ENCODE data around the gene CRB1. TPM values are rescaled to one million over a fixed set of nuclear protein-coding genes. Genes with fewer than 3 reads are reported as not detected.

The CRB1 gene
- total RNA-seq, 3 donors from 2014 or later = 0.51 TPM; not detected in 2

- ATAC-seq (no peak), DNase-seq (no peak)
- Histone ChIP-seq H3K36me3 (ENCODE audit: low read depth) (no peaks in the 10 kb centered on the region), H3K4me1 (ENCODE audit: low read depth) (no peaks in the 10 kb centered on the region), H3K9me3 (no peaks in the 10 kb centered on the region), H3K4me3 (no peak overlapping the region)
- intact Hi-C loops (cut with DNase I, micrococcal nuclease) = no loop called here
- TF ChIP-seq CTCF (IDR thresholded peaks at IDR 0.05) = no peak
Measured at GRCh38 chr1:197336571-197336970, 68.5 kb downstream of the CRB1 start.

- DNase-seq (no peak), ATAC-seq (no peak)
- no peaks in the 10 kb centered on the region for H3K4me1 ChIP-seq (ENCODE audit: low read depth)
- intact Hi-C loops (cut with DNase I, micrococcal nuclease) = no loop called here
- no peaks in the 10 kb centered on the region for H3K36me3 ChIP-seq (ENCODE audit: low read depth)
- no peak for TF ChIP-seq CTCF (IDR thresholded peaks at IDR 0.05)
- H3K9me3 ChIP-seq = no peaks in the 10 kb centered on the region
- no peak overlapping the region for H3K4me3 ChIP-seq
Measured at GRCh38 chr1:197339106-197340060, 71.3 kb downstream of the CRB1 start.

GRCh38 chr1:197341626-197342025 lies 73.6 kb downstream of the CRB1 start:
- no peak for DNase-seq

GRCh38 chr1:197342044-197342565 lies 74.1 kb downstream of the CRB1 start:
- DNase-seq = no peak
- TF ChIP-seq CTCF (IDR thresholded peaks at IDR 0.05) = no peak
- no peak for ATAC-seq
- H3K4me3 ChIP-seq = no peak overlapping the region
- intact Hi-C loops (cut with DNase I, micrococcal nuclease) = no loop called here
- no peaks in the 10 kb centered on the region for H3K4me1 ChIP-seq (ENCODE audit: low read depth)
- no peaks in the 10 kb centered on the region for H3K36me3 ChIP-seq (ENCODE audit: low read depth)
- H3K9me3 ChIP-seq = no peaks in the 10 kb centered on the region

More at GRCh38 chr1:197341626-197342025, 73.6 kb downstream of the CRB1 start:
- no peak overlapping the region for H3K4me3 ChIP-seq
- TF ChIP-seq CTCF (IDR thresholded peaks at IDR 0.05) = no peak
- H3K4me1 ChIP-seq (ENCODE audit: low read depth) = no peaks in the 10 kb centered on the region
- H3K9me3 ChIP-seq = no peaks in the 10 kb centered on the region
- H3K36me3 ChIP-seq (ENCODE audit: low read depth) = no peaks in the 10 kb centered on the region
- ATAC-seq = no peak
- intact Hi-C loops (cut with DNase I, micrococcal nuclease) = no loop called here

GRCh38 chr1:197342669-197343068 lies 74.6 kb downstream of the CRB1 start:
- TF ChIP-seq CTCF (IDR thresholded peaks at IDR 0.05) = no peak
- Histone ChIP-seq H3K4me3 (no peak overlapping the region), H3K9me3 (no peaks in the 10 kb centered on the region), H3K4me1 (ENCODE audit: low read depth) (no peaks in the 10 kb centered on the region), H3K36me3 (ENCODE audit: low read depth) (no peaks in the 10 kb centered on the region)
- ATAC-seq = no peak
- DNase-seq = no peak
- intact Hi-C loops (cut with DNase I, micrococcal nuclease) = no loop called here

Measured in mucosa of descending colon (tissue), 3 donors.